GM23338 (cell line): ENCODE measurements around the gene IGF1R. TPM values are rescaled to one million over a fixed set of nuclear protein-coding genes. Genes with fewer than 3 reads are reported as not detected.

Experiments
- ATAC-seq: fragments of 200-7000 bp; cut with Tn5 transposase; 3 replicates; pipeline ENCODE4 v1.9.1; 2020
- DNase-seq: peaks from one replicate; pipeline ENCODE4 v3.0.0-alpha.2; 2015; ENCODE audit warnings: low spot score
- H2AFZ ChIP-seq: fragments of 200-600 bp; sonication (generic); 2 replicates; pipeline ENCODE4 v1.8.0; 2016; ENCODE audit warnings: antibody characterized with exemption, mild to moderate bottlenecking, moderate library complexity
- H3F3A ChIP-seq: fragments of 200-600 bp; sonication (generic); replicated peaks from 2 replicates; pipeline ENCODE4 v1.8.0; 2017; ENCODE audit warnings: antibody characterized with exemption, mixed run types, low read depth
- H3K27ac ChIP-seq: fragments of 200-600 bp; sonication (generic); 2 replicates; pipeline ENCODE4 v1.6.1; 2016; ENCODE audit warnings: low read depth
- H3K27me3 ChIP-seq: fragments of 200-600 bp; sonication (generic); 2 replicates; pipeline ENCODE4 v1.8.0; 2016; ENCODE audit warnings: mild to moderate bottlenecking, mixed run types, moderate library complexity; ENCODE audit not compliant: insufficient read depth
- H3K36me3 ChIP-seq: fragments of 200-600 bp; sonication (generic); 2 replicates; pipeline ENCODE4 v1.8.0; 2016; ENCODE audit warnings: mild to moderate bottlenecking; ENCODE audit not compliant: insufficient read depth
- H3K4me1 ChIP-seq: fragments of 200-600 bp; sonication (generic); 2 replicates; pipeline ENCODE4 v1.8.0; 2016; ENCODE audit warnings: mild to moderate bottlenecking, moderate library complexity; ENCODE audit not compliant: insufficient read depth
- H3K4me2 ChIP-seq: fragments of 200-600 bp; sonication (generic); 2 replicates; pipeline ENCODE4 v1.7.1; 2017; ENCODE audit warnings: mixed run types
- H3K4me3 ChIP-seq: fragments of 200-600 bp; sonication (generic); 2 replicates; pipeline ENCODE4 v1.6.1; 2016; ENCODE audit warnings: mixed run types
- H3K79me2 ChIP-seq: fragments of 200-600 bp; sonication (generic); replicated peaks from 2 replicates; pipeline ENCODE4 v1.8.0; 2017; ENCODE audit warnings: mild to moderate bottlenecking; ENCODE audit not compliant: insufficient read depth
- H3K9me2 ChIP-seq: fragments of 200-600 bp; sonication (generic); 2 replicates; pipeline ENCODE4 v1.8.0; 2017; ENCODE audit not compliant: insufficient read depth
- H4K20me1 ChIP-seq: fragments of 200-600 bp; sonication (generic); replicated peaks from 2 replicates; pipeline ENCODE4 v1.8.0; 2017; ENCODE audit warnings: mild to moderate bottlenecking; ENCODE audit not compliant: insufficient read depth
- H3K27ac Mint-ChIP-seq: 2 replicates; pipeline ENCODE4 v1.8.0; 2020; ENCODE audit warnings: inconsistent platforms, mild to moderate bottlenecking, moderate library complexity, mixed read lengths
- H3K27me3 Mint-ChIP-seq: 3 replicates; pipeline ENCODE4 v1.8.0; 2022; ENCODE audit warnings: low read depth, mild to moderate bottlenecking, moderate library complexity, mixed read lengths, inconsistent platforms; ENCODE audit not compliant: insufficient read depth, poor library complexity
- H3K36me3 Mint-ChIP-seq: 3 replicates; pipeline ENCODE4 v1.8.0; 2021; ENCODE audit warnings: low read depth, mild to moderate bottlenecking, inconsistent platforms, moderate library complexity, mixed read lengths
- H3K4me1 Mint-ChIP-seq: 3 replicates; pipeline ENCODE4 v1.8.0; 2020; ENCODE audit warnings: mild to moderate bottlenecking, inconsistent platforms, mixed read lengths
- H3K4me3 Mint-ChIP-seq: 3 replicates; pipeline ENCODE4 v1.8.0; 2021; ENCODE audit warnings: moderate library complexity, mild to moderate bottlenecking, inconsistent platforms, mixed read lengths
- H3K9me3 Mint-ChIP-seq: 3 replicates; pipeline ENCODE4 v1.8.0; 2020; ENCODE audit warnings: moderate library complexity, mild to moderate bottlenecking, inconsistent platforms, mixed read lengths
- CREB1 ChIP-seq: fragments of 250-450 bp; sonication (Bioruptor Pico); IDR thresholded peaks from 2 replicates; pipeline ENCODE4 v1.5.0; 2020; ENCODE audit warnings: low read depth, mild to moderate bottlenecking, moderate library complexity
- CTCF ChIP-seq, 2 experiments: fragments of 200-600 bp in 1 of 2; sonication (generic) in 1 of 2; conservative IDR thresholded peaks; 2 replicates each; pipeline versions ENCODE4 v1.5.1 to v1.6.1; 2016 to 2017; ENCODE audit warnings: antibody characterized with exemption in 2 of 2, low read depth in 2 of 2, mild to moderate bottlenecking in 2 of 2, moderate library complexity in 1 of 2
- ETS1 ChIP-seq: IDR thresholded peaks from 2 replicates; pipeline ENCODE4 v1.6.1; 2016; ENCODE audit warnings: antibody characterized with exemption
- EZH2 ChIP-seq: fragments of 200-600 bp; sonication (generic); IDR thresholded peaks from one replicate; pipeline ENCODE4 v1.8.0; 2017; ENCODE audit warnings: antibody characterized with exemption, mild to moderate bottlenecking, low read depth; ENCODE audit not compliant: unreplicated experiment
- JUNB ChIP-seq: IDR thresholded peaks from one replicate; pipeline ENCODE4 v1.6.1; 2016; ENCODE audit warnings: antibody characterized with exemption; ENCODE audit not compliant: unreplicated experiment
- NANOG ChIP-seq: IDR thresholded peaks from 2 replicates; pipeline ENCODE4 v1.6.1; 2016; ENCODE audit warnings: antibody characterized with exemption, borderline replicate concordance
- POLR2AphosphoS5 ChIP-seq: IDR thresholded peaks from 2 replicates; pipeline ENCODE4 v1.6.1; 2016; ENCODE audit warnings: antibody characterized with exemption, low read depth
- REST ChIP-seq: IDR thresholded peaks from one replicate; pipeline ENCODE4 v1.6.1; 2018; ENCODE audit warnings: antibody characterized with exemption; ENCODE audit not compliant: unreplicated experiment
- STAT1 ChIP-seq: IDR thresholded peaks from one replicate; pipeline ENCODE4 v1.6.1; 2016; ENCODE audit warnings: antibody characterized with exemption; ENCODE audit not compliant: unreplicated experiment
- ZNF114 ChIP-seq: fragments of 250-450 bp; sonication (Bioruptor Pico); IDR thresholded peaks from 2 replicates; pipeline ENCODE4 v1.5.0; 2020; ENCODE audit warnings: mild to moderate bottlenecking, moderate library complexity
- ZNF331 ChIP-seq: fragments of 250-450 bp; sonication (Bioruptor Pico); IDR thresholded peaks from 2 replicates; pipeline ENCODE4 v1.5.0; 2020; ENCODE audit warnings: low read depth, mild to moderate bottlenecking, moderate library complexity
- ZNF462 ChIP-seq: fragments of 250-450 bp; sonication (Bioruptor Pico); IDR thresholded peaks from 2 replicates; pipeline ENCODE4 v1.5.0; 2020; ENCODE audit warnings: mild to moderate bottlenecking, moderate library complexity
- polyA plus RNA-seq: library from polyadenylated mRNA; unstranded; fragments of >200 nt; fragmentation: Nextera tagmentation; extraction: Ambion mirVana; gene quantifications from 2 replicates; pipeline ENCODE4 v1.2.1, GENCODE V29; 2016
- total RNA-seq: library from RNA; depleted of rRNA; stranded (reverse); fragments of >200 nt; shearing (Covaris generic); gene quantifications from 2 replicates; pipeline ENCODE4 v1.2.3, GENCODE V29; 2014

The IGF1R gene
- total and polyA plus RNA-seq, 2 experiments from 2014 or later: 20.4 to 92.2 TPM

GRCh38 chr15:98753726-98754656 is 105.7 kb downstream of the IGF1R start:
- Mint-ChIP-seq H3K27me3 (peaks cover 2% of the 10 kb centered on the region), H3K27ac (peak overlapping the region; percentile 67), H3K9me3 (no peaks in the 10 kb centered on the region; the same call in 2 of the 3 replicates), H3K4me3 (peak overlapping the region; percentile 27; the same call in 2 of the 3 replicates), H3K4me1 (peaks cover 48% of the 10 kb centered on the region), H3K36me3 (no peaks in the 10 kb centered on the region)
- H3K27me3 ChIP-seq: no peaks in the 10 kb centered on the region
- no peak for TF ChIP-seq EZH2
- no peak for TF ChIP-seq REST
- no peak for TF ChIP-seq ZNF462
- no peak for TF ChIP-seq NANOG
- no peak for TF ChIP-seq ZNF114
- no peak for TF ChIP-seq POLR2AphosphoS5
- TF ChIP-seq ETS1: no peak
- TF ChIP-seq CREB1 (CRISPR knock-in tag): no peak
- TF ChIP-seq CTCF (conservative IDR thresholded peaks at IDR 0.05; ENCODE audit: low read depth in 2 of 2): no peak
- TF ChIP-seq ZNF331: no peak
- TF ChIP-seq STAT1: no peak
- TF ChIP-seq JUNB: no peak
- no peaks in the 10 kb centered on the region for H3K36me3 ChIP-seq
- H3K4me1 ChIP-seq: peaks cover 44% of the 10 kb centered on the region
- no peak overlapping the region for H3K4me3 ChIP-seq
- no peaks in the 10 kb centered on the region for H3K9me2 ChIP-seq
- H2AFZ ChIP-seq: no peak overlapping the region
- peak overlapping the region; percentile 55 for H3K27ac ChIP-seq
- no peaks in the 10 kb centered on the region for H3F3A ChIP-seq
- peaks cover 100% of the 10 kb centered on the region for H3K79me2 ChIP-seq
- ATAC-seq (peak; percentile 75), DNase-seq (peak; percentile 59)
- peak overlapping the region; percentile 70 for H3K4me2 ChIP-seq
- H4K20me1 ChIP-seq: peaks cover 62% of the 10 kb centered on the region; the same call in 1 of the 2 replicates
